ENCODE data around the gene CENPP.

The CENPP gene

DNA sequence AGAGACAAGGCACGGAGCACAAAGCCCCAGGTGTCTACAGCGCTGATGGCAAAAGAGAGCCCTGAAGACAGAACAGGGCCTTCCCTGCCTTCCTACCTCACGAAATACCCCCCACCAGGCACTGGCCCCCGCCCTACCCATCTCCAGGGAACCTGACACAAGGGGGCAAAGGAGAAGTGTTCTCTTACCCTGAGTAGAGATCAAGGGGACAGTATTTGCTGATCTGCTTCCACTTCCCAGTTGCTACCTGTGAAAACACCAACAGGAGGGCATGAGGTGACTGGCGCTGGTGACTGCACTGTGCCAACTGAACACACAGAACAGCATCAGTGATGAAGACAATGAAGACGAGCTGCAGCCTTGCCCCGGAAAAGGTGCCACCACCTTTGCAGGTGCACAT is 316.8 kb downstream of the CENPP start:
- no peak for DNase-seq

DNA sequence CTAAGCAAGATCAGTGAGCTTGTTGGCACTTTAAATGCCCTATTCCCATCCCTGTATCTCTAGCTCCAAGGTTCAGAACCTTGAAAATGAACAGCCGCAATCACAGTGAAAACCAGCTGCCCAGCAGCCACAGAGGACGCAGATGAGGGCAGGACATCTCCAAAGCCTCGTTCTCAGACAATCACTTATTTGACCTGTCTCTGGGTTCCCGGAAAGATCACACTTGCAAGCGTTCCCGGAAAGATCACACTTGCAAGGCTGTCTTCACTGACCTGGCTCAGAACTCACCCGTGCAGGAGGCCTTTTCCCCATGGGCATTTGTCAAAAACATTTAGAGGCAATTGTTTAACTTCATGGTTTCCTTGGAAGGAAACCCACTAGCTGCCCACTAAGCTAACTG is 318.5 kb downstream of the CENPP start:
- DNase-seq: no peak

DNA sequence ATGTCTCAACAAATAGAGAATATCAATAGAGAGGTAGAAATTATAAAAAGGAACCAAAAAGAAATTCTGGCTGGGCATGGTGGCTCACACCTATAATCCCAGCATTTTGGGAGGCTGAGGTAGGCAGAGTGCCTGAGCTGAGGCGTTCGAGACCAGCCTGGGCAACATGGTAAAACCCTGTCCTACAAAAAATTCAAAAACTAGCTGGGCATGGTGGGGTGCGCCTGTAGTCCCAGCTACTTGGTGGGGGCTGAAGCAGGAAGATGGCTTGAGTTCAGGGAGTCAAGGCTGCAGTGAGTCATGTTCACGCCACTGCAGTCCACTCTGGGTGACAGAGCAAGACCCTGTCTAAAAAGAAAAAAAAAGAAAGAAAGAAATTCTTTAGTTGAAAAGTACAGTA is 319.3 kb downstream of the CENPP start:
- no peak for DNase-seq

DNA sequence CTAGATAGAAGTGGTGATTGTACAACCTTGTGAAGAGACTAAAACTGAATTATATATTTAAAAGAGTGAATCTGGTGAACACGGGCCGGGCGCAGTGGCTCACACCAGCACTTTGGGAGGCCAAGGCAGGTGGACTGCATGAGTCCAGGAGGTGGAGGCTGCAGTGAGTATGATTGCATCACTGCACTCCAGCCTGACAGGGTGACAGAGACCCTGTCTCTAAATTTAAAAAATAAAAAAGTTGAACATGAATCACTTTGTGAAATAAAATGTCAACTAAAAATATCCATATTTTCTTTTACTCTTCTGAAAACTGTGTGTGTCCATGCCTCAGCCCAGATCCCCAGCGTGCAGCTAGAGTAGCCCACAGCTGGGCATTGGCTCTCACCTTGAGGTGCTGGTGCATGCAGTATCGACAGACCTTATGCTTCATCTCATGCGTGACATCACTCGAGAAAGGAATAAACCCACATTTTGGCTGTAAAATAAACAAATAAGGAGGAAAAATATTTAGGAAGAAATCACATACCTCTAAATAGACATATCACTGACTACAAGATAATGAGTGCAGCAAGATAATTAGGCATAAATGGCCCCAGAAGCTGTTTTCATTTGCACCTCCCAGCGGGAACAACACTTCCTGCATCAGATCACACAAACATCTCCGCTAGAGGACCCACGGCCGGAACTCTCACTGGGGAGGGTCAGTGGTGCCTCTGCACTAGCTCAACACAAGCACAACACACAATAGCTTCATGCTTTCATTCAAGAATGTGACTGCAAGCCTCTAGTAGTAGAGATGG is 322.1 kb downstream of the CENPP start:
- no peak for DNase-seq

DNA sequence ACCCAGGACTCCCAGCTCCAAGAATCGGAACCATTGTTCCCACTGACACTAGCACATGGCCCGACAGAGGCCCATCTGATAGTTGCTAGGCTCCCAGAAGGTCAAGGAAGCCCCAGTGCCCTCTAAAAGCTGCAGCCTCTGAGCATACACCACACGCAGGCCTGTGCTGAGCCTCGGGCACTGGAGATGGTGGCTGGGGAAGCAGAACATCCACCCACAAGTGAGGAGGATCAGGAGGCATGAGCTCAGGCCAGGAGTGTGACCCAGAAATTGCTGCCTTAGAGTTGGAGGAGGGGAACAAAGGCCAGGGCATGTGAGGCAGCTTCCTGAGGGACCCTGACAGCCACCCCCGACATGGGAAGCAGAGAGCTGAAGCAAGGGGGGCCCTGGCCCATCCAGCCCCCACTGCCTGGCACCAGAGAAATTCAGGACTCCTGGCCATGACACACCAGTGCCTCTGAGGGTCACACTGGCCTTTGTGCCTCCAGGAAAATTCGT is 322.8 kb downstream of the CENPP start:
- no peak for DNase-seq

DNA sequence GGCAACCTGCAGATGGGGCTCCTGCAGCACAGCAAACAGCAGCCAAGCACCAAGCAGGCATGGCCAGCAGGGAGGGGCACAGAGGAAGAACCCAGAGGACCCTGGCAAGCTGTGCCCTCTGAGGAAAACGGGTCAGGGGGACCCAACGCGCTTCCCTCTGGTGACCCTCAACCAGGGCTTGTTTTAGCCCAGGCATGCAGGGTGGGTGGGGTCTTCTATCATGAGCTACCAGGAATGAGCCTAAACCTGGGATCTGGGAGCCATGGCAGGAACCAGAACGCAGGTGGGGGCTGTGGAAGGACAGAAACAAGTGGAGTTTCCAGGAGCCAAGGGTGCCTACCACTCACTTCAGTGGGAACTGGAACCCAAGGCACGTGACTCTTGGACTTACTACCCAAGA is 323.3 kb downstream of the CENPP start:
- no peak for DNase-seq

DNA sequence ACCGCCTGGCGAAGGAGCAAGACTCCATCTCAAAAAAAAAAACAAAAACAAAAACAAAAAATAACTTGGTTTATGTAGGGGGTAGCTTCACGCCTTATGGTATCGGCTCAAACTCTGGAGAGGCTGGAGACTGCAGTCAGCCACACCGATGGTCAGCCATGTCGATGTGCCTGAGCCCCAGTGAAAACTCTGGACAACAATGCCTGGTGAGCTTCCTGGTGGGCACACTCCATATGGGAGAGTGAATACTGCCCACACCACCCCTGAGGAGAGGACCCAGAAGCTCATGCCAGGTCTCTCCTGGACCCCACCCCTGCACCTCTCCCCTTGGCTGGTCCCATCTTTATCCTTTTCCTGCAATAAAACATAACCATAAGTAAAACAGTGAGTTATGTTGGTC is 324.5 kb downstream of the CENPP start:
- DNase-seq: no peak

DNA sequence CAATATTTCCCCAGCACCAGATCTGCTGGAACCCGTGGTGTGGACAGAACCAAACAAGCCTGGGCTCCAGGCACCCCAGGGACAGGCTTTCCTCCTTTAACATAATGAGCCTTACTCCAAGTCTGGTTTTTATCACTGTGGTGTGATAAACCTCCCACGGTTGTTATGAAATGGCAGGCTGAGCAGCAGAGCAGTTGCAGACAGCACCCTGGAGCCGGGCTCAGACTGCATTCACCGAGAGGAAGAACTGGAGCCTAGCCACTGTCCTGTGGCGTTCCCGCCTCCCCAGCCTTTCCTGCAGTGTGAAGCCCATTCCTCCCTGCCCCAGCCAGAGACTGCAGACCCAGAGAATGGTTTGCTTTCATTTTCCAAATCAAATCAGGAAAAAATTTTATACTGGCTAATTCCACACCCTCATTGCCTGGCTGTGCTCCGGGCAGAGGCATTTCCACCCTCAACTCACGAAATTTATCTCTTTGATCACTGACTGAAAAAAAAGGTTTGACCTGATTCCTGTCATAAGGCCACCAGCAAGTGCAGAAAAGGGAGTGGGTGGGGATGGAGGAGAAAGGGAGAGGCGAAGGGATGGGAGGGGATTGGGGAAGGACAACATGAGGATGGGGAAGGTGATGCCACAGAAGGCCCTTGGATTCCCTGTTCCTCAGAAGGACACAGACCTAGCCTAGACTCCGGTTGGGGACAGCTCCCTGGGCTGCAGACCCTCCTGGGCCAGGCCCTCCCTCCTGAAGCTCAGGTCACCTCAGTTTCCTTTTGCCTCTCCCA is 325.3 kb downstream of the CENPP start:
- DNase-seq: no peak

DNA sequence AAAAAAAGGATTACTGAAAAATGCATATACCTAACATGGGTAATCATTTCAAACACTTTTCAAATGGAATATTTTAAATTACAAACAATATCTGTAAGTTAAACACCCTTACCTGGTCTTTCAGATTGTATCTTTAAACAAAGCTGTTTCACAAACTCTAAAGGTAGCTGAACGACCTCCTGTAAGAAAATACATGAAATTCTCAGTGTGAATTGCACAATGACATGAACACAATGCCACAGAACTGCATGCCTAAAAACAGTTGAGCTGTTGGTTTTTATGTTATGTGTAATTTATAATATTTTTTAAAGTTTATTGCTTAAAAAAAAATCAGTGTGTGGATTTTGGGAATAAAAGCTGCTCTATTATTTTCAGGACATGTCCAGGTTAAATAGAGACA is 326.7 kb downstream of the CENPP start:
- no peak for DNase-seq

DNA sequence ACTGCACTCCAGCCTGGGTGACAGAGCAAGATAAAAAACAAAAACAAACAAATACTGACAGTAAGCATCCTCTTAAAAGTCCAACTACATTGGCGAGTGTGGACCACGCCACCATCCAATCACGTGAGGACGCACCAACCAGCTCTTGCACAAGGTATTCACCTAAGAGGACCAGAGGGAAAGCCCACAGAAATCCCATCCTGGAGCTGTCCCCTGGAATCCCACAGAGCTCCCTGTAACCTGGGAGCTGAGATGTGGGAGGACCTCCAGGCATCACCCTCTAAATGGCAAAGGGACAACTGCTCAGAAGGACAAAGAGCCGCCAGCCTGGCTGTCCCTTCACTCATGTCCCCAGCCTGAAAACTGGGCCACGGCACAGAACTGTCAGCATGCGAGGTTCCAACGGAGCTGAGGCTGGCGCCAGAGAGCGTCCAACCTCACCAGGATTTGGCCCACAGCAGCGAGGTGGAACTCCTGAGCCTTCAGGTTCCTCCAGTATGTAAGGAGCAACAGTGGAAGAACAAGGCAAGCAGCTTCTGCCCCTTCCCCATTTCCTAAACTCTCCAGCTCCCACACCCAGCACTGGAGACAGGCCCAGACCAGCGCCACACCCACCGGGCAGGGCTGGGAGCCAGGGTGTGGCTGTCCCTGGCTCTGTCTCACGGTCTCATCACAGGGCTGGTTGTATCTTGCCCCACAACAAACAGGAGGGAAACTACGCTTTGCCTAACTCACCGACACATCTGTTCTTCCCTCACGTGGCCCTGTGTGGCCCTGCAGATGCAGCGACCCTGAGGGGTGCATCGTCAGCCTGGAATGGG is 328.9 kb downstream of the CENPP start:
- no peak for DNase-seq

DNA sequence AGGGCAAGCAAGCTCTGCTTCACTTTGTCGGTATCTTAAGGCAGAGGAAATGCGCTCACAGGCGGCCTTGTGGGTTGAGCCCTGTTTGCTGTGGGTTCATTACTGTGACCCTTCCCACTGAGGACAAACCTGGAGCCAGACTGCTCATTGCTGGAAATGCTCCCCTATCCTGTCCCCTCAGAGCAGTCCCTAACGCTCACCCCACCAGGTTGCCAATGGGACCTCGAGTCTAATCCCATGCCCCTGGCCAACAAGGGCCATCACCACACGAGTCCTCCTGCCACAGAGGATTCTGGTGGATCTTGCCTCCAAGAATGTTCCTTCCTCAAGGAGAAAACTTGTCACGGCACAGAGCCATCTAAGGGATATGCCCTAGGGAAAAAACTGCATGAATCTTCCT is 329.6 kb downstream of the CENPP start:
- DNase-seq: no peak

DNA sequence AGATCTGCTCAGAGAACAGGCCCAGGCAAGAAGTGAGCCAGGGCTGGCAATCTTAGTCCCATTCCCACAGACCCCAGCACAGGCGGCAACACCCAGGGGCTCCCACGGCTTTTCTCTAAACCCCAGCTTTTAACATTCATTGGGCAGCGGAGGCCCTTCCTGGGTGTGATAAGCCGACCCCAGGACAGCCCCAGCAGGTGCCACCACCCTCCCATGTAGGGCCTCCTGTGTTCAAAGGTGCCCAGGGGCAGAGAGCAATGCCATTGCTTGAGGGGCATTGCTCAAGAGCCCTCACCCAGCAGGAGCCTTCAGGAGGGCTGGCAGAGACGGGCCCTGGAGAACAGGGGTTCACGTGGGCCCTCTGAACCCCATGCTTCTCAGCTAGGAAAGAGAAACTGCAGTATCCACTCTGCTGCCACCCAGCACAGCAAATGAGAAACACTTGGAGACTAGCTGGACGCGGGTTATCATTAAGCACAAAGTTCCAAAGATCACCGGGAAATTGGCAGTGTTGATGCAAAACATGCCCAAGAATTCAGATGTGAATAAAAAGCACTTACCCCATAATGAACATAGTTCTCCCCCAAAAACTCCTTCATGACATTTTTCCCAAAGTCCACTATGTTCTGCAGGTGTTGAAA is 330.3 kb downstream of the CENPP start:
- no peak for DNase-seq

DNA sequence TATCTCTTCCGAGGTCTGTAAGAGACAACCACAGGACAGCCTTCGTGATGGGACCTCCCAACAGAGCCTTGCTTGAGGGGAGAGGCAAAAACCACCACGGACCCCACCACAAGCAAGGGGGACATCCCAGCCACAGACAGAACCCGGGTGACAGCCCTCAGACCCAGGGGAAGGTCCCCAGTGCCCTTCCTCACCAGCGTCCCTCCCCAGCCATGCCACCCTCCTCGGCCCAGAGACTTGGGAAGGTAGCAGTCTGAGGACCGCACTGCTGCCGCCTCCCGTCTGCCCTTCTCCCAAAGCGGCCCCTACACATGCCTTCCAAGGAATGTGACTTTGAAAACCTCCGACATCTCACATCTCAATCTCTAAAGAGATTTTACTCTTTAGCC is 330.8 kb downstream of the CENPP start:
- DNase-seq: no peak

DNA sequence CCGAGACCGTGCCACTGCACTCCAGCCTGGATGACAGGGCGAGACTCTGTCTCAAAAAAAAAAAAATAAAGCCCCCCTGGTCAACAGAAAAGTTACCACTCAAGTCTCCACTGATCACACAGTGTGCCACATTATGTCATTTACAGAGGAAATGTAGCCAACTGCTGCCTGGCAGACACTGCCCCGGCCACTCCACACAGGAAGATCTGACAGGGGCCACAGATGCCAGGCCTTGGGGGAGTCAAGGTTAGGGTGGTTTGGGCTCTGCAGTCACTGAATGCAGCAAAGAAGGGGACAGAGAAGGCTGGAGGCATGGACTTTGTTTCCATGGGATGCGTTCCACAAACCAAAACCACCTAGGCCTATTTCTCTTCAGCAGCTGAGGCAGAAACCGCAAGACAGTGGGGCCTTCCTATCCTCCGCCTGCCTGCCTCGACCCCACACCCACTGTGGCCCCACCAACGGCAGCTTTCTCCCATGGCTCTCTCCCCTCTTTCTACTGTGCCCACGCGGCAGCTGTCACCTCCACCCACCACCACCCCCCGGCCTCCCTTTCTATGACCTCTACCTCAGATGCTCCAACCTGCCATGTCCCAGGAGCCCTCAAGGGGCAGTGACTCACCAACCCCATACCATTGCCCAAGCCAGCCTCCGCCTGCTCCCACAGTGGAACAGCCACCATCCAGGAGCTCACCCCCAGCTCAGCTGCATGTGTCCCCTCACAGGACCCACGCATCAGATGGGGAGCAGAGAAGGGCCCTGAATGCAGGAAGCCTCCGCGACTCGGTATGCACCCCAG is 331.7 kb downstream of the CENPP start:
- no peak for DNase-seq

DNA sequence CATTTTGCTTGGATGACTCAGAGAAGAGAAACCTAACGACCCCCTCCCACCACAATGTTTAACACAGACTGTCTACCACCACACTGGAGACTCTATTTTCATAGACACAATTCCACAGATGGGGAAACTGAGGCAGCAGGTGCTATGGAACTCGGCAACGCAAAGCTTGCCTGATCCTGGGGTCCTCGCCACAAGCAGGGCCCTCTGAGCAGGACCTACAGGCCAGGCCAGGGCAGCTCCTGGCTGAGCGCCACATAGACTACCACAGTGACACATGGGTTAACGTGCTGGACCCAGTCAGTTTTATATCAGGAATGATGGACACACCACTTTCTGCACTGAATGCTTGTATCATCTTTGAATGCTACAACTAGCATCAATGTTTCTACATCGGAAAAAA is 332.4 kb downstream of the CENPP start:
- DNase-seq: no peak

DNA sequence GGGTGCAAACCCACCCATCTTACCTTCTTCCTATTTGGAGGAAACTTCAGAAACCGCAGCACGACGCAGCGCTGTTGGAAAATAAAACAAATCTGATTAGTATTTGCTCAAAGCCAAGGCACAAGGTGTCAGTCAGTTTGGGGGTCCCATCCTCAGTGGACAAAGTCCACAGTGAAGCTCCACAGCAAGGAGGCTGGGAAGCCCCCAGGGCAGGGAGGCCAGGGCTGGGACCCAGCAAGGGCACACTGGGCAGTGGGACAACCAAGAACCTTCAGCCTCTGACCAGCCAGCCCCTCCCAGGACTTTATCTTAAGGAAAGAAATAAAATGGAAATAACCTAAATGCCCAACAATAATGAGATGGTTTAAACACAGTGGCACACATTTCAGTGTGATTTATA is 332.9 kb downstream of the CENPP start:
- DNase-seq: no peak

DNA sequence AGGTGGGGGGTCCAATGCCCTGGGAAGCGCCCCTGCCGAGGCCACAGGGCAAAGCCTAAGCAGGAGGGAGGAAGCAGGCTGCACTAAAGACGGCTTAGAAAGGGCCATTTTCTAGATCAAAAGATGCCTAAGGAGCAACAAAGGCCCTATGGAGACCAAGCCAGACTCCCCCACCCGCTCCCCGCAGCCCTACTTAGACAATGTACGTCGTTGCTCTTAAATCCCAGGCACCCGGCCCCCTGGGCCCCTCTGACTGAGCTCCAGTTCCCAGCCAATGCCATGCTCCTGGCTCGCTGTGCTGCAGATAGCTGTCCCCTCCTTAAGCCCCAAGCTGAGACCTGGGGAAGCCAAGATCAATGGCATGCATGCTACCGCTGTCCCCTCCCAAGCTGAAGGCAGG is 333.8 kb downstream of the CENPP start:
- DNase-seq: no peak

DNA sequence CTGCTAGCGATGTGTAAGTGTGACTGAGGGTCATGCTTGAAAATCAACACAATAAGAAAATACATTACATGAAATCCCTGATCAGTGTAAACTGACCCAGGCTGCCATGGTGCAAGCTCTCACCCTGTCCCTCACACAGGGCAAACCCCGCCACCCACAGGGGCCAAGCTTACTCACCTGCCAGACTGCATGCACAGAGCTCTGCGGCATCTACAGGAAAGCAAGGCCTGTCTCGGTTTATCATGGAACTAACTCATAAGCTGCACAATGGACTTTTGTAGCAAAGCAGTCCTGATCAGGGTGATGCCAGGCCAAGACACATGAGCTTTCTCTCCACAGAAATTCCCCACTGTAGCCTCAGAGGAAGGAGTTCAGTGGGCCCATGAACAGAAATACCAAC is 334.5 kb downstream of the CENPP start:
- DNase-seq: no peak

DNA sequence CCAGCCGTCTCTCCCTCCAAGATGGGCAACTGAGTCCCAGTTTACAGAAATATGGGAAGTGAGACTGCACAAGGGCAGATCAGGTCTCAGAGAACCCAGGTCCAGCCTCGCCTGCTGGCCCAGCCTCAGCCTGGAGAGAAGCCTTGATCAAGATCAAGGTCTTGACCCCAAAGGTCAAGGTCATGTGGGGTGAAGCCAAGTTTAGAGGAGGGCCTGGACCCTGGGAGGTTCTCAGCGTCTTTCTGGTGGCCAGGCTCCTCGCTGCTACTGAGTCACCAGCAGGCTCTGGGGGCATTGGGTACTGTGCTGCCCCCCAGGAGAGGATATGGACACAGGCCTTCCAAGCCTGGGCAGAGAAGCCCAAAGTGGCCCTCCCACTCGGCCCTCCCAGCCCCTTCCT is 335.4 kb downstream of the CENPP start:
- DNase-seq: no peak

DNA sequence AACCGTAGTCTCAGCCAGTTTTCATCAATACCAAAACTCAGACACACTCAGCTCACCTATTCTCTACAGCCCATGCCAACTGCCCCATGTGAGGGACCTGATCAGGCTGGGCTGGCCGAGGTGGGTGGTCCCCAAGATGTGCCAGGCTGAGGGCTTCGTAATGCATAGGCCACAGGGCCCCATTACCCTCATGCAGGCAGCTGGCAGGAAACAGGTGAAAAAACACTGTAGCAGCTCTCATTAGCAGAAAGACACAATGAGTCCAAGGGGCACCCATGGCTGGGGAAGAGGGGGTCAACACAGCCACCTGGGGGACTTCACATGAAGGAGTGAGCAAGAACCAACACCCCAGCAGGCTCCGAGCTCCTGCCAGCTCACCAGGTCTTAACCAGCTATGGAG is 336.0 kb downstream of the CENPP start:
- no peak for DNase-seq

DNA sequence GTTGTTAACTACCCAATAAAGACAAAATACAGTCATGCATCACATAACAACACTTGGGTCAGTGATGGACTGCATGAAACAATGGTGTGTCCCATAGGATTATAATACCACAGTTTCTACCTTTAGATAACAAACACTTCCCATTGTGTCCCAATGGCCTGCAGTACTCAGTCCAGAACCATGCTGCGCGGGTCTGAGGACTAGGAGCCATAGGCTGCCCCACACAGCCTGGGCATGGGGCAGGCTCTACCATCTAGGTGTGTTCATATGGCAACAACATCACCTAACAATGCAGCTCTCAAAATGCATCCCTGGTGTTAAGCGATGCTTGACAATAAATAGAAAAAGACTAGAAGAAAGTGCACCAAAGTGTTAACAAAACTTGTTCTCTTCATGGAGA is 337.4 kb downstream of the CENPP start:
- no peak for DNase-seq

DNA sequence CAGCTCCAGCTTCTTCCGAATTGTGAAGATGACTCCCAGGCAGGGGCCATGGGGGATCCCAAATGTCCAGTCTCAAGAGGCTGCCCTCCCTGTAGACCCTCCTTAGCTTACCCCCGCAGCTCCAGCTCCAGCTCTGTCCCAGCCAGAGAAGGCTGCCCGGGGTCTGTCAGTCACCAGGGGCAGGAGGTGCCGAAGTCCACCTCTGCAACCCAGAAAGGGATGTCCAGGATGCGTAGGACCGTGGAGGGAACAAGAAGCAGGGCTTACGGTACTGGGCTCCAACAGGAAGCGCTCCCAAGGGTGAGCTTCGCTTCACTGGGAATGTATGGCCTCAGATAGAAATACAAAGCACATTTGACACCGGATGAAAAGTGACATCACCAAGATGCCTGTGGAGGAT is 338.2 kb downstream of the CENPP start:
- no peak for DNase-seq
